ENCODE results near the gene ANKS1B.

- TF ChIP-seq HSF1 (IDR thresholded peaks at IDR 0.05; ENCODE audit: low read depth, low read length) = no peak
- TF ChIP-seq POLR2AphosphoS5 (IDR thresholded peaks at IDR 0.05; ENCODE audit: low read length) = no peak
- TF ChIP-seq PAX8 (IDR thresholded peaks at IDR 0.05) = no peak
- TF ChIP-seq USF2 (IDR thresholded peaks at IDR 0.05; ENCODE audit: borderline replicate concordance, low read depth, low read length) = no peak
- TF ChIP-seq SIN3A (IDR thresholded peaks at IDR 0.05; ENCODE audit: low read depth, low read length) = no peak
- TF ChIP-seq EZH2 (IDR thresholded peaks at IDR 0.05; ENCODE audit: borderline replicate concordance, control insufficient read depth, low read depth, low read length) = no peak
- TF ChIP-seq POLR2A (IDR thresholded peaks at IDR 0.05; ENCODE audit: low read depth, low read length) = no peak
- no peak for TF ChIP-seq CTCF (IDR thresholded peaks at IDR 0.05 in 2 of 3, conservative IDR thresholded peaks at IDR 0.05 in 1 of 3; ENCODE audit: control insufficient read depth in 2 of 3, extremely low read depth in 1 of 3, insufficient read depth in 1 of 3, low read depth in 3 of 3, low read length in 3 of 3)
- no peak for TF ChIP-seq YBX1 (IDR thresholded peaks at IDR 0.05)
- no peak for TF ChIP-seq HCFC1 (IDR thresholded peaks at IDR 0.05; ENCODE audit: low read length)
- no peak for TF ChIP-seq POLR2AphosphoS2 (IDR thresholded peaks at IDR 0.05; ENCODE audit: low read depth, low read length)
- TF ChIP-seq ZBED1 (IDR thresholded peaks at IDR 0.05; ENCODE audit: borderline replicate concordance) = no peak
- TF ChIP-seq CHD2 (IDR thresholded peaks at IDR 0.05; ENCODE audit: borderline replicate concordance, low read depth, low read length) = no peak
- no peak for TF ChIP-seq NFYA (IDR thresholded peaks at IDR 0.05; ENCODE audit: borderline replicate concordance, low read depth, low read length)
These were observed 945.2 kb downstream of the ANKS1B start for GRCh38 chr12:99039367-99040120.
